Psoas muscle (tissue), 8 donors: ENCODE results near the gene ZFHX3. TPM values are rescaled to one million over a fixed set of nuclear protein-coding genes. Genes with fewer than 3 reads are reported as not detected.

Experiments
- ATAC-seq, 4 donors: fragments of 200-7000 bp; cut with Tn5 transposase; one replicate each; pipeline ENCODE4 v1.9.1; 2020; ENCODE audit warnings: moderate library complexity in 3 of 4, mild to moderate bottlenecking in 2 of 4
- DNase-seq, 2 donors: peaks; one replicate each; pipeline ENCODE4 v3.0.0-alpha.2; 2020
- H3K27ac ChIP-seq: fragments of 200-600 bp; one replicate; pipeline ENCODE4 v1.8.0; 2022
- H3K27me3 ChIP-seq, 3 donors: fragments of 200-600 bp in 1 of 3; one replicate each; pipeline versions ENCODE4 v1.6.1 to v1.8.0; 2013 to 2022; ENCODE audit warnings: low read length in 2 of 3, mild to moderate bottlenecking in 2 of 3, moderate library complexity in 1 of 3; ENCODE audit not compliant: insufficient read depth in 3 of 3
- H3K36me3 ChIP-seq, 2 donors: fragments of 200-600 bp in 1 of 2; one replicate each; pipeline versions ENCODE4 v1.6.1 to v1.8.0; 2013 to 2022; ENCODE audit warnings: low read depth in 1 of 2, mild to moderate bottlenecking in 1 of 2, moderate library complexity in 1 of 2; ENCODE audit not compliant: insufficient read depth in 1 of 2
- H3K4me1 ChIP-seq: fragments of 200-600 bp; one replicate; pipeline ENCODE4 v1.8.0; 2022
- H3K4me3 ChIP-seq: fragments of 200-600 bp; one replicate; pipeline ENCODE4 v1.8.0; 2022; ENCODE audit warnings: mild to moderate bottlenecking
- H3K9me3 ChIP-seq: fragments of 200-600 bp; one replicate; pipeline ENCODE4 v1.8.0; 2022
- CTCF ChIP-seq: fragments of 200-600 bp; IDR thresholded peaks from one replicate; pipeline ENCODE4 v1.8.0; 2022; ENCODE audit warnings: antibody characterized with exemption
- WGBS, 3 donors: extraction: QIAGEN DNeasy Blood & Tissue Kit; methylation state at CpG; one replicate each; pipeline versions ENCODE4 v1.1.6 to v1.1.7; 2013; 5-methylcytosine and 5-hydroxymethylcytosine counted together
- intact Hi-C, 2 donors: fragments of 100-400 bp; cut with DNase I; formaldehyde crosslinking; loops; one replicate each; pipeline versions ENCODE4 v1.11.0 to v1.14.2; 2022
- polyA plus RNA-seq, 3 donors: library from polyadenylated mRNA; stranded (reverse); fragments of 200-250 nt; gene quantifications; one replicate each; pipeline ENCODE4 v1.2.3, GENCODE V29; 2013
- total RNA-seq, 4 donors: library from RNA; stranded (reverse); fragmentation: NEBNext Ultra II Directional in 2 of 4; extraction: Animal tissue kit (Norgen Biotek cat#: 25700) in 2 of 4; gene quantifications; one replicate each; pipeline versions ENCODE4 v1.2.1 to v1.2.4, GENCODE V29; 2021 to 2023
- donor health status: healthy with polysubstance abuse.
- donor health status: DM: no; HTN: no; CAD: no; lungs with moderate emphysema.
- donor health status: Bipolar disorder and iron deficiency.
- donor health status: healthy.
- donor health status: DM: yes; HTN: yes; CAD: no.
- donor health status: DM: no; HTN: no; CAD: no.
- donor health status: DM: no; HTN: no; CAD: no.
- donor health status: DM: yes; HTN: yes; CAD: no.

Gene ZFHX3
- total and polyA plus RNA-seq, 7 donors = 3.3 to 36.9 (median 11.5) TPM

DNA sequence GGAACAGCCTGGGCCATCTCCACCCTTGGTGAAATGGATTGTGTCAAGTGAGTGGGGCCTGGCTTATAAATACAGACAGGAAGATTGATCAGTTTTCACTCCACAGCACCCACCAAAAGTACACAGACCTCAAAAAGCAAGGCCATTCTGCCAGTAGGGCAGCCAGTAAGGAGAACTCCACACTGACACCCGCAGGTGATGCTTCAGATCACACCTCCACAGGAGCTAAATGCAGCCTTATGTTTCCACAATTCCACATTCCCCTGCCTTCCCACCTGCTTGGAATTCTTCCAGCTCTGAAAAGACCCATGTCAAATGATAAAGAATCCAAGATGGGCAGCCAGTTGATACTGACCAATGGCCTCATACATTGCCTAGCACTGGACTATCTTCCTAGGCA lies 191.1 kb downstream of the ZFHX3 start:
- DNase-seq = no peak
- Histone ChIP-seq H3K36me3 (no peaks in the 10 kb centered on the region), H3K27me3 (no peaks in the 10 kb centered on the region), H3K9me3 (no peaks in the 10 kb centered on the region), H3K4me3 (no peak overlapping the region), H3K4me1 (peaks cover 16% of the 10 kb centered on the region), H3K27ac (no peak overlapping the region)
- TF ChIP-seq CTCF = peak; percentile 11
- ATAC-seq = peak in 1 of 4 donors; percentile 42
- 88 to 100% (median 95%) methylated on average over 1 of the region's 1 CpG for WGBS, 3 donors
- intact Hi-C loops = no loop called here

DNA sequence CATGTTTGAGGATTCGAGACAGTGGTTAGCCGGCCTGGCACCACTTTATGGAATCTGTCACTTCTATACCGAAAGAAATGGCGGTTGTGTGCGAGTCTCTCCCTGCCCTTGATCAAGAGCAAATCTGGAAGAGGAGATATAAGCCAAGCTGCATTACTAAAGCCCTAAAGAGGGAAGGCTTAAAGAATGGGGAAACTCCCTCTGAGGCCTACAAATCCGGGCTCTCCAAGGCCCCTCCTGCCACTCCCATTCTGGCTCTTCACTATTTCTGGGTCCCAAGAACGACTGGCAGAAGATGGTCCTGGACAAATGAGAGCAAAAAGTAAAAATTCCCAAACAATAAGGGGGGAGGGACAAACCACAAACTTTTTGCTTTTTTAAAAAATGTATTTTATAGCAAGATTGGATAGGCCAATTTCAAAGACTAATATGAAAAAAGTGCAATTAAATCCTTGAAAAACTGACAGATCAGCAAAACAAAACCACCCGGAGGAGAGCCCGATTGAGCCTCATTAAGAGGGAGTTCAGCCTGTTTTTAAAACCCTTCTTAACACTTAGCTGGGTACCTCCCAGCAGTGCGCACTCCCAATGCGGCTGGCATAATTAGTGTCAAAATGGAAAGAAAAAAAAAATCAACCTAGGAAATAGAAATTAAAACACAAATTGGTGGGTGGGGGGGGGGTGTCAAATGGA lies 193.5 kb downstream of the ZFHX3 start:
- no peak for DNase-seq
- ATAC-seq = no peak
- Histone ChIP-seq H3K36me3 (no peaks in the 10 kb centered on the region), H3K9me3 (no peaks in the 10 kb centered on the region), H3K4me1 (peaks cover 18% of the 10 kb centered on the region), H3K4me3 (no peak overlapping the region), H3K27ac (no peak overlapping the region), H3K27me3 (no peaks in the 10 kb centered on the region)
- intact Hi-C loops = no loop called here
- 72 to 80% (median 72%) methylated on average over 11 of the region's 11 CpGs for WGBS, 3 donors
- TF ChIP-seq CTCF = no peak

DNA sequence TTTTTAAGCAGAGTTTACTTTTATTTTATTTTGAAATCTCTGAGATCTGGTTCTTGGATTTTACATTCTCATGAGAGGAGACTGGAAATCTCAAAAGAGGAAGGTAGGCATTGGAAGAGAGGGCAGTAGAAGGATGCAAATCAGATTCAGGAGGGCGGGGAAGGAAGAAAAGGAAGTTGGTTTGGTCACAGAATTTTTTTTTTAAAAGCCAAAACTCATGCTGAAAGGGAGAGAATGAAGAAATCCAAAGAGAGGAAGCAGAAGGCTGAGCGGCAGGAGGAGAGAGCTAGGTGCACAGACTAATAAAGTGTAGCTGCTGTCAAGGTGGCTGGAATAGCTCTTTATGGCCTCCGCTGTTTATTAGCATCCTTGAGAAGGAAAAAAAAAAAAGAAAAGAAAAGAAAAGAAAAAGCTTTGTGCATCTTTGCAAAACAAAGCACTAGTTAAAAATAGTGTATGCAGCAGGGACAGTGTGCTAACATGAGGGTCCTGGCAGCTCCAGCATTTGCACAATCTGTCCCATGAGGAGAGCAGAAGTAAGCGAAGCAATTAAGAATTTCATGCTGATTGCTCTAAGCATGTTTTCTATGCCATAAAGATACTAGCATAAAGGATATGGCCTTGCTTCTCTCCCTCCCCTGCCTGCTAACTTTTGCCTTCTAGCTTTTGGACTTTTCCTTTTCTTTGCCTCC lies 194.2 kb downstream of the ZFHX3 start:
- DNase-seq (no peak), ATAC-seq (no peak)
- Histone ChIP-seq H3K36me3 (no peaks in the 10 kb centered on the region), H3K27me3 (no peaks in the 10 kb centered on the region), H3K9me3 (no peaks in the 10 kb centered on the region), H3K4me1 (peaks cover 25% of the 10 kb centered on the region), H3K27ac (no peak overlapping the region), H3K4me3 (no peak overlapping the region)
- 82 to 93% (median 87%) methylated on average over 4 of the region's 4 CpGs for WGBS, 3 donors
- intact Hi-C loops = no loop called here
- no peak for TF ChIP-seq CTCF

- Histone ChIP-seq H3K4me3 (no peak overlapping the region), H3K27ac (no peak overlapping the region), H3K36me3 (no peaks in the 10 kb centered on the region), H3K4me1 (peaks cover 35% of the 10 kb centered on the region), H3K9me3 (no peaks in the 10 kb centered on the region), H3K27me3 (no peaks in the 10 kb centered on the region)
- ATAC-seq (no peak), DNase-seq (no peak)
- WGBS, 3 donors = 100% methylated on average over 1 of the region's 1 CpG
- intact Hi-C loops = no loop called here
- no peak for TF ChIP-seq CTCF
Observed at GRCh38 chr16:72852421-72852820, 195.5 kb downstream of the ZFHX3 start.
